HG03571 (cell line): Measurements from ENCODE around the gene RFX2.
"Not testable (repeated sequence)": the region's sequence is repeated elsewhere in the genome, so short reads cannot be mapped to it uniquely, and the experiment has no call there.

ENCODE experiments used
- ATAC-seq: cut with Tn5 transposase; IDR thresholded peaks from one replicate; pipeline ENCODE4 v1.9.1; 2021; ENCODE audit not compliant: unreplicated experiment

RFX2 gene

DNA sequence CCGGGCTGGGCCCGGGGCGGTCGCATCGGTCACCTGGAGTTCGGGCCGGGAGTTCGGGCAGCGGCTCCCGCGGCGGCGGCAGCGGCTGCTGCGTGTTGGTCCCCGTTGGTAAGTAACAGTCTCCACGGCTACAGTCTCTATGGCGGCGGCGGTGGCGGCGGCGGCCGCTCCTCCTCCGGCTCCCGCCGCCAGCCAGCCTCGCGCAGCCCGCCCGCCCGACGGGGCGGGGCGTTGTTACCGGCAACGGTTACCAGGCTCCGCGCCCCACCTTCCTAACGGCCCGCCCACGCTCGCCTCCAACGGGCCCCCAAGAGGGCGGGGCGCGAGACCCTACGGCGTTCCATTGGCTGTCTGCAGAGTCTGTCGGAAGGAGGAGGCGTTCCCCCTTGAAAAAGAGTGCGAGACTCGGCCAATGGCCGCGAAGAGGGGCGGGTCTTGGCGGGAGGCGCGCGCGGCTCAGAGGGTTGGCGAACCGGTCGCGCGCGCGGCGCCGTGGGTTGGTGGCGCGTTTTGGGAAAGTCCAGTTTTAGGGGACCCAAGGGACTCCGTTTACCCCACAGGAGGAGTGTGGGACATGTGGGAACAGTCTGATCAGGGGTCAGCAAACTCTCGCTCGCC lies at the start of gene RFX2:
TSS of gene RFX2 (minus strand) at position 141 of the 618 bp plus-strand sequence. CDS start 63,004 bp downstream, outside the sequence.
- peak; percentile 84 for ATAC-seq

DNA sequence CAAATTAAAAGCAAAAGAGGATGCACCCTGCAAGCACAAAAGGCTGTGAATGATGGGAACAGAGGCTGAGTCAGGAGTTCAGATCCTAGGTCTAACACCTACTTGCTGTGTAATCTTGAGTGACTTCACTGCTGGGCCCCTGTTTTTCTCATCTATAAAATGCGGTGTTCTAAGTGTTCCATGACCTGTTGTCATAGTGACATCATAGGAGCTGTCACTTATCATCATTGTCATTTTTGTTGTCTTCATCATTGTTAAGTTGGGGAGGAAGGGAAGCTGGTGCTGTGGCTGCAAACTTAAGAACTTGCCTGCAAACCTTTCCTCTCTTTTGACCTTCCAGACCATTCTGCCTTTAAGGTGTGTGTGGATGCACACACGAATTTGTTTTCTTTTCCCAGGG lies 45.7 kb upstream of the RFX2 start:
- no peak for ATAC-seq

DNA sequence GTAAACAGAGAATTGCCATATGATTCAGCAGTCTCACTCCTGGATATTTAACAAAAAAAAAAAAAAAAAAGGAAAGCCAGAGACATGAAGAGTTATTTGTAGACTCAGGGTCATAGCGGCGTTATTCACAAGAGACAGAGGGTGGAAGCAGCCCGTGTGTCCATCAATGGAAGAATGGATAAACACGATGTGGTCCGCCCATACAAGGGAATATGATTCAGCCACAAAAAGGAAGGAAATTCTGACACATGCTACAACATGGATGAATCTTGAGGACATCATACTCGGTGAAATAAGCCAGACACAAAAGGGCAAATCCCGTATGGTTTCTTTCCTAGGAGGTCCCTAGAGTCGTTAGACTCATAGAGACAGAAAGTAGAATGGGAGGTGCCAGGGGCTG lies 40.0 kb upstream of the RFX2 start:
- no peak for ATAC-seq

DNA sequence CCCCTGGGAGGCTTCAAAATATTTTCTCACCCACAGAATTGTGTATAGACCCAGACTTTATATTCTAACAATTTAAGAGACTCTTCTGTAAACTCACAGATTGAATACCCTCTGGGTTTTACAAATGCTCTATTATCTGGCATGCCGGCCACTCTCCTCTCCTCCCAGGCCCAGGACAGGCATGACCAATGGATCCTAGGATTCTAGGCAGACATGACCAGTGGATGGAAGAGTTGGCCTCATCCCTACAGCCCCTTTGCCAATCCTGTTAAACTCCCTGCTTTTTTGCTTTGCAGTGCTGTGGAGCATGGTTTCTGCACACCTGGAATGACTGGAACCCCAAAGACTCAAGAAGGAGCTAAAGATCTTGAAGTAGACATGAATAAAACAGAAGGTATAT lies 30.9 kb upstream of the RFX2 start:
- ATAC-seq: no peak

DNA sequence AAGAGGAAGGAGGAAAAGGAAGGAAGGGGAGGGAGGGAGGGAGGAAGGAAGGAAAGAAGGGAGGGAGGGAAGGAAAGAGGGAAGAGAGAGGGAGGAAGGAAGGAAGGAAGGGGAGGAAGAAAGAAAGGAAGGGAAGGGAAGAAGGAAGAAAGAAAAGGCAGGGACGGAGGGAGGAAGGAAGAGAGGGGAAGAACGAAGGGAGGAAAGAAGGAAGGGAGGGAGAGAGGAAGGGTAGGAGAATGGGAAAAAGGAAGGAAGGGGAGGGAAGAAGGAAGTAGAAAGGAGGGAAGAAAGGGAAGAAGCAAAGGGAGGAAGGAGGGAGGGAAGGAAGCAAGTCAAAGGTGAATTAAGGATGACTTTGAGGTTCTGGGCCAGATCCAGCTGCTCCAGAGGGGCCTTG lies 28.2 kb upstream of the RFX2 start:
- ATAC-seq: no peak

DNA sequence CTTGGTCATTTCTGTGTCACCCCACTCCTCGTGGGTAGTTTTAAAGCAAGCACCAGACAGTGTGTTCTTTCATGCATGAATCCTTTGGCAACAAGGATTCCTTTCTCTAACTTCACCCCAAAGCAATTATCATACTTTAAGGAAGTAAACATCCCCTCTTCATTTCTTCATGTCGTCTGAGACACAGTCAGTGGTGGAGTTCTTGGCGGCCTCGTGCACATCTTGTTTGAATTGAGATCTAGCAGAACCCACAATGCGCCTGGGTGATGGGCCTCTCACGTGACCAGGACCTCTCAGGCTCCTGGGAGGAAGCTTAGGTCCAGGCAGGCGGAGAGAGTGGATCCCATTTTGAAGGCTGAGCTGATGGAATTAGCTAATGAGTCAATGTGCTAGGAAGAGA lies 27.8 kb upstream of the RFX2 start:
- ATAC-seq: no peak

DNA sequence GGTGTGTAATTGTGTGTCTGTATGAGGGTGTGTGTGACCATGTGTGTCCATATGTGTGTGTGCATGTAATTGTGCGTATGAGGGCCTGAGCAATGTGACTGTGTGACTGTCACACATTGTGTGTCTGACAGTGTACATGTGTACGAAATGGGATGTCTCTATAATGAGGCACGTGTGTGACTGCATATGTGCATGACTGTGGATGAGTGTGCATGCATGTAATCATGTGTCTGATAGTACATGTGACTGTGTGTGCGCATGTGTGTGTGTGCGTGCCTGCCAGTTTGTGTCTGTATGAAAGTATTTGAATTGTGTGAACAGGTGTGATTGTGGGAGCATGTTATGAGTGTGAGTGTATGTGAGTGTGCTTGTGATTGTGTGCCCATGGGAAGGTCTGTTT lies 22.9 kb upstream of the RFX2 start:
- ATAC-seq: no peak

DNA sequence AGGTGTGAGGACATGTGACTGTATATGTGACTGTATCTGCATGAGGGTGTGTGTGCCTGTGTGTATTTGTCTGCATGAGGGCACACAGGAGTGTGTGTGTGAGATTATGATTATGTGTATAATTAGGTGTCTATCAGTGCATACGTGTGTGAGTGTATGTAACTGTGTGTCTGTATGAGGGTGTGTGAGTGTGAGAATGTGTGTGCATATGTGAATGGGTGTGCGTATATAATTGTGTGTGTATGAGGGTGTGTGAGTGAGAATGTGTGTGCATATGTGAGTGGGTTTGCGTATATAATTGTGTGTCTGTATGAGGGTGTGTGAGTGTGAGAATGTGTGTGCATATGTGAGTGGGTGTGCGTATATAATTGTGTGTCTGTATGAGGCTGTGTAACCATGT lies 22.2 kb upstream of the RFX2 start:
- ATAC-seq: no peak

DNA sequence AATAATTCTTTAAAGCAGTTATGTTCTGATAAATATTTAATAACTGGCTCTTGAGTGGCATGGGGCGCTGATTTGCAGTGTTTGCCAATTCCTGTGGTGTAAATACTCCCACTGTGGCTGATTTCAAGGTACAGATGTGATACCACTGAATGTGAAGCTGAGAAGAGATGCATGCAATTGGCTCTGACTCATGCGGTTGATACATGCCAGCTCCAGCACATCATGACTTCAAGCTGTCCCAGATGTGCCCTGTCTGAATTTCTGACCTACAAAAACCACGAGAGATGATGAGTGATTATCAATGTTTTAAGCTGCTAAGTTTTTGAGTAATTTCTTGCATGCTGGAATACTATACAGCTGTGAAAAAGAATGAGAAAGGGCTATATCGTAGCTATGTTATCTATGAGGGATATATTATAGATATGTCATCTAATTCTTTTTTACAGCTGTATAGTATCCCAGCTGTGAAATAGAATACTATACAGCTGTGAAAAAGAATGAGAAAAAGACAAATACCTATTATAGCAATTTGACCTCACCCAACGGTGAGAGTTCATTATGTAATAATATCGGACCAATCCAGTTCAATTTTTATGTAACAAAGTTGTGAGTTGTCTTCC lies 17.5 kb upstream of the RFX2 start:
- no peak for ATAC-seq

DNA sequence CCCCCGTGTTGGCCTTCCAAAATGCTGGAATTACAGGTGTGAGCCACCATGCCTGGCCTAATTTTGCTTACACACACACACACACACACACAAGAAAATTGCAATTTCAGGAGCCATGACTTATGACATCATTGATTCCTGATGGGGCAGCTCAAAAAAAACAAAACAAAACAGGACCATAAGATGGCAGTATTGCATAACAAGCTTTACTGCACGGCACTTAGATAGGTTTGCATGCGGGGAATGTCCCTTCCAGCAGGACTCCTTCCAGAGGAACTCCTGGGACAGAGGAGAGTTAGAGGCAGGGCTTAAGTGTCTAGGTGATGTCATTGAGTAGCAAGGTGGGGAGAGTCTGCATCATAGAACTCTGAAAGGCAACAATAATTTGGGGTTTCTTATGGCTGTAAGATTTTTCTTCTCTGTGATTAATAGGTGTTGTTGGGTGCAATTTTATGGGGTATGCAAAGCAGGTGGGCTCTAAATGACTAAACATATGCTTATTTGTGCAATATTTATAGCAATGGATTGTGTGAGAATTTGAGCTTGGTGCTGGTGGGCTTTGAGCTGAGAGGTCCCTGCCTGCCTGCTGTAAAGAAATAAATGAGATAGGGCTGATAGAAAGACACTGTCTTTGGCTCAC lies 16.2 kb upstream of the RFX2 start:
- ATAC-seq: no peak

DNA sequence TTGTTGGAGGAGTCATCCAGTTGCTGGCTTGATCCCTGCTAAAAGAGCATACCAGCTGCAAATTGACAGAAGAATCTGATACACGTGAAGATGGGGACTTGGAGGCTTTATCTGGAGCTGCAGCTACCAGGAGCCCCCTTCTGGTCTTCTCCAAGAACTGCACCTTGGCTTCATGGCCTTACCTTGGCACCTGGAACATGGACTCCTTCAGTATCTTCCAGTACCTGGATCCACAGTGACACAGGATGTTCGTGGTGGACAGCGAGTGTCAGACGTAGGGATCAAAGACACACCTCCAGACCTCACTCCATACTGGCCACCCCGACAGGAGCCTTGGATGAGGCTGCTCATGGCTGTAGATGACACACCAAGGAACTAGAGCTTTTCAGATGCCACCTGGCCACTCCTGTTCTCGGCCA lies 15.3 kb upstream of the RFX2 start:
- no peak for ATAC-seq

DNA sequence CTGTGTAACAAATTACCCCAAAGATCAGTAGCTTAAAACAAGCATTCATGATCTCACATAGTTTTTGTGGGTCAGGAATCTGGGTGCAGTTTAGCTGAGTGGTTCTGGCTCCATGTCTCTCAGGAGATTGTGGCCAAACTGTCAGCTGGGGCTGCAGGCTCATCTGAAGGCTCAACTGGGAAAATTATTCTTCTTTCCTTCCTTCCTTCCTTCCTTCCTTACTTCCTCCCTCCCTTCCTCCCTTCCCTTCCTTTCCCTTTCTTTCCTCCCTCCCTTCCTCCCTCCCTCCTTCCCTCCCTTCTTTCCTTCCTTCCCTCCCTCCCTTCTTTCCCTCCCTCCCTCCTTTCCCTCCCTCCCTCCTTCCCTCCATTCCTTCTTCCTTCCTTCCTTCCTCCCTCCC lies 8.7 kb upstream of the RFX2 start:
- ATAC-seq: no peak

DNA sequence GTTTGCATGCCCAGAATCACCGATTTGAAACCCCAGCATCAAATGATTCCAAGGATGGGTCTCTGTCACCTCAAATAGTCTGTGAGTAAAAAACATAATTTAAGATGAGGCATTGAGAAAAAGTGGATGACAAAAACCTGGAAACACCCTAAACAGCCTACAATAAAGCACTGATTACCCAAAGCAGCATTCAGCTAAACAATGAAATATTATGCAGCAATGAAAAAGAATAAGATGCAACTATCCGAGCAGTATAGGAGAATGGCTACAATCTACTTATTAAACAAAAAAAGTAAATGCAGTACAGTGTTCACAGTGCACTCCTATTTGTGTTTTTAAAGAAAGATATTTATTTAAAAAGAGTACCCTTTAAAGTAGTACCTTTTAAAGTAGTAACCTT lies 7.7 kb upstream of the RFX2 start:
- ATAC-seq: no peak

DNA sequence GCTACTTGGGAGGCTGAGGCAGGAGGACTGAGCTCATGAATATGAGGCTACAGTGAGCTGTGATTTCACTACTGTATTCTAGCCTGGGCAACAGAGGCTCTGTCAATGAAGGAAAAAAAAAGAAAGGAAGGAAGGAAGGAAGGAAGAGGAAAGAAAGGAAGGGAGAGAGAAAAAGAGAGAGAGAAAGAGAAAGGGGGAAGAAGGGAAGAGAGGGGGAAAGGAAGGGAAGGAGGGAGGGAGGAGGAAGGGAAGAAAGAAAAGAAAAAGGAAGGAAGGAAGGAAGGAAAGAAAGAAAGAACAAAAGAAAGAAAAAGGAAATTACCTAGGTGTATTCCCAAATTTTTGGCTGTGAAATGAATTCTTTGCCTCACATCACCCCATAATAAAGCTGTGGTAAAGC lies 7.2 kb upstream of the RFX2 start:
- no peak for ATAC-seq

DNA sequence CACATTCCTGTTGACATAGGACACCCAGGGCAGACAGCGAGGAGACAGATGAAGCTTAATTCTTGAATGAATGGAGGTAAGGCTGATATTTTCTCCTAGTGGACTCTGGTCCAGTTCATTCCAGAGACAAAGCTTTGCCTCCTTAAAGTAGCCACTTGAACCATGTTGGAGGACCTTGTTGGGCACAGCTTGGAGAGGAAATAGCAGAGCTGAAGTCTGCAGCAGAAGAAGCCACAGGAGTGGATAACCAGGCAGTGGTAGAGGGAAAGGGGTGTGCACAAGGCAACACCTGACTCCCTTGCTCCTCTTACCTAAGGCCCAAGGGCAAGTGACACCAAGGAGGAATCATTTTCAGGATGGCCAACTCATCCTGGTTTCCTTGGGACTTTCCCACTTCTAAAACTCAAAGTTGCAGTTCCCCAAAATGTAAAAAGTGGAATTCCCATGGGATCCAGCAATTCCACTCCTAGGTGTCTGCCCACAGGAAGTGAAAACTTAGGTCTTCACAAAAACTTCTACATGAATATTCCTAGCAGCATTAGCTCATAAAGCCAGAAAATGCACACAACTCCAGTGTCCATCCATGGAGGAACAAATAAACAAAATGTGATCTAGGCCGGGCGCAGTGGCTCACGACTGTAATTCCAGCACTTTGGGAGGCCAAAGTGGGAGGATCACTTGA lies 6.6 kb upstream of the RFX2 start:
- no peak for ATAC-seq

DNA sequence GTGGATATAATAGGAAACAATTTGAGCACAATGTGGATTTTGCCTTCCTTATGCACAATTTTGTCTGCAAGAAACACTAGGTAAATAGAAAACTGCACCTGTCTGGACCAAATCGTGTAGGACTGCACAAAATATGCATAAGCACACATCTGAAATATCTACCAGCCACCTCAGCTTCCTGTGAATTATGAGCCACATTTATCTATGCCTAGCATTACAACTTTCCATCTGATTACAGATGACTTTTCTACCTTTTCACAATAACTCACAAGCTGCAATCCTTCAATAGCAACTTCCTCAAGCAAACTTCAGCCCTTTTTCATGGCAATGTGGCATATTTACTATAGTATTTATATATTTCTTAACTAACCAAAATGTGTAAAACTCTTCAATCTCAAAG lies 5.7 kb upstream of the RFX2 start:
- ATAC-seq: no peak

DNA sequence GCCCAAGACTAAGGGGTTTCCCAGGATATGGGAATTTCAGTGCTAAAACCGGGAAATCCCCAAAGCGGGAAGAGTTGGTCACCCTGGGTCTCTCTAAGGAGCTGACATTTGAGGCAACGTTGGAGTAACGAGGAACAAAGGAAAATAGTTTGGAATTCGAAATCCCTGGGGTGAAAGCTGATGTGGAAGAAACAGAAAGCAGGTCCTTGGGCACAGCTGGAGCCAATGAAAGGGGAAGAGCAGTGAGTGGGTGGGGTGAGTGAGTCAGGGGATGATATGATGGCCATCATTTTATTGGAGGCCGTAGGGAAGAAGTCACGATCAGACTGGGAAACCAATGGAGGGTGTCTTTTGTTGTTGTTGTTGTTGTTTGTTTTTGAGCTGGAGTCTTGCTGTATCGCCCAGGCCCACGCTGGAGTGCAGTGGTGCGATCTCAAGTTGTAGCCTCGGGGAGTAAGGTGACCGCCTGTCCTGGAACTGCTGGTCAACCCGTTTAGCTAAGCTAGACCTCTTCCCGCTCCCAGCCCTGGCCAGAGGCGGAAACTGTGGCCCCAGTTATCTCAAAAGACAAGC lies 3.4 kb upstream of the RFX2 start:
- no peak for ATAC-seq

DNA sequence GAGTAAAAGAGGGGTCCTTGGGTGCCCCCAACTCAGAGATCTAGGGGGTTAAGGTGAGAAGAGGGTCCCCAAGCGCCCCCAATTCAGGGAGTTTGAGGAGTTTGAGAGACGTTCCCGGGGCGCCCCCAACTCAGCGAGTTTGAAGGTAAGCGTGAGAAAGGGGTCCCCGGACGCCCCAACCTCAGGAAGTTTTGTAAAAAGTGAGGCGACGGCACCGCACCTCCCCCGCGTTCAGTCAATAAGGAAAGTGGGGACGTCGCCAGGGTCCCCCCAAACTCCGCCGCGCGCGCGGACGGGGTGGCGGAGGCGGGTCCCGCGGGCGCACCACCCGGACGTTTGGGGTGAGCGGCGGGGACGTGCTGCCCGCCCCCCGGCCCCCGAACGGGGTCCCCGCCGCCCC lies 353 bp downstream of the RFX2 start:
- ATAC-seq: no peak

DNA sequence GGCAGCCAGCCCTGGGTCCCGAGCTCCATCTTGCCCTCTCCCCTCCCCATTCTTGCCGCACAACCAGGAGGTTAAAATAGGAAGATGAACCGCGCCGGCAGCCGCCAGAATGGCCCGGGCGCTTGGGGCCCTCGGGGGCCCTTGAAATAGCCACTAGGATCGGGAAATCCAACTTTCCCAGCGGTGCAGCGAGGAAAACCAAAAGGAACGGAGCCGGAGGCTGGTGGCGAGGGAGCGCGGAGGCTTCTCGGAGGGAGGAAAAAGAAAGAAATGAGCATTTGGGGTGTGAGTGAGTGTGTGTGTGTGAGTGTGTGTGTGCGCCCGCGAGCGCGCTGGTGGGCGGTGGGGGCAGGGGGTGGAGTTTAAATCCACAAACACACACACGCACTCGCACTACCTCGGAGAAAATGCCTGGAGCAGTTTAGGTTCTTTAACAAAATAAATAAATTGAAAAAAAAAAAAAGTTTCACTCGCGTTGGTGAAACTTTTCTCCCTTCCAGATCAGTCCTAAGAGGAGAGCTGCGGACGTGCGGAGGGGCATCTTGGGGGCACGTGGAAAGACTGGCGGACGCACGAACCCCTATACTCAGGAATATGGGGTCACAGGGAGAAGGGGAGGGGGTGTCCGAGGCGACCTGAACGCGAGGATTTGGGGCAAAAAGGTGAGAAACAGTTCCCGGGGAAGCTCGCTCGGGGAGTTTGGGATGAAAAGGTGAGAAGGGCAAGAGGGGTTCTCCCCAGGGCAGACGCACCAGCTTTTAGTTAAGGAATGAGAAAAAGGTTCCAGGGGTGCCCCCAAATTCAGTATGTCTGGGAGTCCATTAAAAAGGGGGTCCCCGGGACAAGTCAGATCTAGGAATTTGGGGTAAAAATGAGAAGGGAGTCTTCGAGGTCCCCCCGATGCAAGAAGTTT lies 1.3 kb downstream of the RFX2 start:
- no peak for ATAC-seq

DNA sequence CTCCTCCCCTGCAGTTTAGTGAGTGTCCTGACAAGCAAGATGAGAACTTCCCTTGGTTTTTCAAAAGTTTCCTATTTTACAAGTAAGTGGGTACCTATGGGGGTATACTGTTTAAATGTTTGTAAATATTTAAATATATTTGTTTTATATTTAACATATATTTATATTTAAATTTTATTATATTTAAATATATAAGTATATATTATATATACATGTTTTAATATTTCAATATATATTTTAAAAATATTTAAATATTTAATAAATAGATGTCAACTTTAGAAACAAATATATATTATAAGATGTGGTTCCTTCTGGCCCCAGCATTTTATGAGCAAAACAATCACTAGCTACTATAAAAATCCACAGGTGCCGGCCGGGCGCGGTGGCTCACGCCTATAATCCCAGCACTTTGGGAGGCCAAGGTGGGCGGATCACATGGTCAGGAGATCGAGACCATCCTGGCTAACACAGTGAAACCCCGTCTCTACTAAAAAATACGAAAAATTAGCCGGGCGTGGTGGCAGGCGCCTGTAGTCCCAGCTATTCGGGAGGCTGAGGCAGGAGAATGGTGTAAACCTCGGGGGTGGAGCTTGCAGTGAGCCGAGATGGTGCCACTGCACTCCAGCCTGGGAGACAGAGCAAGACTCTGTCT lies 3.5 kb downstream of the RFX2 start:
- not testable (repeated sequence) for ATAC-seq
